GDM1 (cell line): ENCODE results near the gene MEX3D.
"Not testable (repeated sequence)": the region's sequence is repeated elsewhere in the genome, so short reads cannot be mapped to it uniquely, and the experiment has no call there.

ENCODE experiments used
- DNase-seq: peaks from one replicate; lab custom pipeline; 2025; lab: John Stamatoyannopoulos, UW

The MEX3D gene

GRCh38 chr19:1535699-1536098, 32.4 kb downstream of the MEX3D start:
- DNase-seq, result not testable (repeated sequence)

- no peak for DNase-seq
Observed at GRCh38 chr19:1534972-1535371, 33.2 kb downstream of the MEX3D start.

DNA sequence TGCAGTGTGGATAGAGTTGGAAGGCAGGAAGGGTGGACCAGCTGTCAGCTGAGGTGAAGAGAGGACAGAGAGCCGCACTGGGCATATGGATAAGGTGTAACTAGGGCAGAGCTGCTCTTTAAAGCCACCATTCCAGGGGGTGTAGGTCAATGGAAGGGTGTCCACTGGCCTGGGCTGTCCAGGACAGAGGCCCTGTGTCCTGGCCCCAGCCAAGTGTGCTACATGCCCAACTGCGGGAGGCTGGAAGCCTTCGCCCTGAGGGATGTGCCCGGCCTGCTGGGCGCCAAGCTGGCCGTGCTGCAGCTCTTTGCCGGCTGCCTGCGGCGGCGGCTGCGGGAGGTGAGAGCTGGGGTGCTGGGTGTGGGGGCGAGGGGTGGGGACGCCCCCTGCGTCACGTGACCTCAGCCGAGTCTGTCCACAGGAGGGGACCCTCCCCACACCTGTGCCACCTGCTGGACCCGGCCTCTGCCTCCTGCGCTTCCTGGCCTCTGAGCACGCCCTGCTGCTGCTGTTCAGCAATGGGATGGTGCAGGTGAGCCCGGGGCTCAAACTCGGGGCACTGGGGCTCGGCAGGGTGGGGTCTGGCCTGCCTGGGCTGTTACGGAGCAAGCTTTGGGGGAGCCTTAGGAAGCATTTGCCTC, 34.5 kb downstream of the MEX3D start:
- DNase-seq, result no peak

DNA sequence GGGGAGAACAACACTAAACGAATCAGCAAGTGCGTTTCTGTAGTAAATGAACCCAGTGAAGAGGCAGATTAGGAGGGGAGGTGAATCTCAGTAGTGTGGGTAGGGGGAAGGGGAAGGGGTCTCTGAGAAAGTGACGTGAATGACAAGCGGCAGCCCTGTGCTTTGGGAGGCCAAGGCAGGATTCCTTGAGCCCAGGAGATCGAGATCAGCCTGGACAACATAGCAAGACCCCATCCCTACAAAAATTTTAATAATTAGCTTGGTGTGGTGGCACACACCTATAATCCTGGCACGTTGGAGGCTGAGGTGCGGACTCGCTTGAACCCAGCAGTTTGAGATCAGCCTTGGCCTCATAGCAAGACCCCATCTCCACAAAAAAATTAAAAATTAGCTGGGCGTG, 36.1 kb downstream of the MEX3D start:
- DNase-seq, result no peak

GRCh38 chr19:1531587-1531986, 36.5 kb downstream of the MEX3D start:
- DNase-seq, result no peak

GRCh38 chr19:1530856-1531255, 37.3 kb downstream of the MEX3D start:
- DNase-seq, result not testable (repeated sequence)

- DNase-seq, result no peak
Observed at GRCh38 chr19:1529430-1529816, 38.7 kb downstream of the MEX3D start.

GRCh38 chr19:1528596-1529429, 39.3 kb downstream of the MEX3D start:
- DNase-seq, result no peak

GRCh38 chr19:1527650-1528309, 40.3 kb downstream of the MEX3D start:
- DNase-seq, result no peak

- DNase-seq, result no peak
Observed at GRCh38 chr19:1526979-1527649, 41.0 kb downstream of the MEX3D start.

DNA sequence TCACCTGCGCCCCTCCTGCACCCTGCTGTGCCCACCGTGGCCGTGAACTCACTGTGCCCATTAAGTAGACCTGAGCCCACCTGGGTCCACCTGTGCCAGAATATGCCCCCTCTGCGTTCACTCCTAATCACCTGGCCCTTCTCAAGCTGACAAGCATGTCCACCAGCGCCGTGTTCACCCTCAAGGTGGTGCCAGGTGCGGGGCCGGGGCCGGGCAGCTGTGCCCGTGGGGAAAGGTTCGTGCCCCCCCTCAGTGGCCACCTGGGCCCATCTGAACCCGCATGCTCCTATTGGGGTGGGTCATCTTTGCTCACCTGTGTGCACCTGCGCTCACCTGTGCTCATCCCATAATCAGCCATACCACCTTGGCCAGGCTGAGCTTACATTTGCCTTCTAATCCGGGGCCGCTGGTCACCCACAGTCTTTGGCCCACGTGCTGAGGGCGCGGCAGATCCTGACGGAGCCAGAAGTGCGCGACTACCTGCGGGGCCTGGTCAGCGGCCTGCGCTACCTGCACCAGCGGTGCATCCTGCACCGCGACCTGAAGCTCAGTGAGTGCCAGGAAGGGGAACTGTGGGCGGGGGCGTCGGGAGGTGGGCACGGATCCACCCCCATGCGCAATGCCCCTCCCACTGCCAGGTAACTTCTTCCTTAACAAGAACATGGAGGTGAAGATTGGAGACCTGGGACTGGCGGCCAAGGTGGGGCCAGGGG, 41.9 kb downstream of the MEX3D start:
- no peak for DNase-seq

DNA sequence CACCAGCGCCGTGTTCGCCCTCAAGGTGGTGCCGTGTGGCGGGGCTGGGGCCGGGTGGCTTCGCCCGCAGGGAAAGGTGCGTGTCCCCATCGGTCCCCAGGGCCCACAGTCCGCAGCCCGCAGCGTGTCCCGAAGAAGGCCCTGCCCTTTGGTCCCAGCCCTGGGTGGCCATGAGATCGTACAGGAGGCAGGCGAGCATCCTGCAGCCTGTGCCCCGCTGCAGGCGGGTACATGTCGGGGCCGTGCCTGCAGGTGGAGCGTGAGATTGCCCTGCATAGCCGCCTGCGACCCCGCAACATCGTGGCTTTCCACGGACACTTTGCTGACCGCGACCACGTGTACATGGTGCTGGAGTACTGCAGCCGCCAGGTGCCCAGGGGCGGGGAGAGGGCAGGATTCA, 42.8 kb downstream of the MEX3D start:
- DNase-seq, result no peak

DNA sequence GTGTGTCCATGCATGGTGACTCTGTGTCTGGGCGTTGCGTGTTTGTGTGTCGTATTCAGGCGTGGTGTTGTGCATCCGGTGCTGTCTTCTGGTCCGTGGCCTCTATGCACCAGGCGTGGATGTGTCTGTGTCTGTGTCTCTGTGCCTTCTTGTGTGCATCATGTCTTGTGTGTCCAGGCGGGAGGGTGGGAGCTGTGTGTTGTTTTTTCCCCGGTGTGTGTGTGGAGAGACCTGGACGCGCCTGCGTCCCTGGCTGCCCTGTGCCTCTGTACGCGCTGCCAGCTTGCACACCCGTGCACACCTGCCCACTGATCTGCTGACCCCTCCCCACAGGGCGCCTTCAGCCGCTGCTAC, 43.2 kb downstream of the MEX3D start:
- no peak for DNase-seq

- no peak for DNase-seq
Observed at GRCh38 chr19:1524287-1524971, 43.7 kb downstream of the MEX3D start.

GRCh38 chr19:1523412-1524286, 44.5 kb downstream of the MEX3D start, which contains the start of gene PLK5:
Gene PLK5, plus strand, starts transcription at chr19:1524077. Its CDS starts 2,920 bp downstream, at chr19:1526997.
- DNase-seq, result no peak

- no peak for DNase-seq
Observed at GRCh38 chr19:1522838-1523237, 45.3 kb downstream of the MEX3D start.

GRCh38 chr19:1522061-1522460, 46.1 kb downstream of the MEX3D start:
- DNase-seq, result no peak

- DNase-seq, result no peak
Observed at GRCh38 chr19:1521636-1522035, 46.5 kb downstream of the MEX3D start.

- DNase-seq, result no peak
Observed at GRCh38 chr19:1520203-1520780, 47.8 kb downstream of the MEX3D start.

GRCh38 chr19:1519802-1520201, 48.3 kb downstream of the MEX3D start:
- DNase-seq, result not testable (repeated sequence)
